MM.1S (cell line): ENCODE data around the gene EPN1.

Experiments used
- DNase-seq: peaks from one replicate; pipeline ENCODE4 v3.0.0-alpha.2; 2015
- H2AFZ ChIP-seq: fragments of 300-600 bp; sonication (generic); 2 replicates; pipeline ENCODE4 v1.6.0; 2016; ENCODE audit warnings: antibody characterized with exemption, low read length
- H3F3A ChIP-seq: fragments of 300-600 bp; sonication (generic); 2 replicates; pipeline ENCODE4 v1.6.1; 2016; ENCODE audit warnings: mild to moderate bottlenecking, antibody characterized with exemption, low read length, moderate library complexity, mixed read lengths; ENCODE audit not compliant: insufficient read depth
- H3K27ac ChIP-seq: fragments of 300-600 bp; sonication (generic); 2 replicates; pipeline ENCODE4 v1.5.1; 2016; ENCODE audit warnings: mild to moderate bottlenecking, low read length
- H3K27me3 ChIP-seq: fragments of 300-600 bp; sonication (generic); replicated peaks from 2 replicates; pipeline ENCODE4 v1.6.0; 2016; ENCODE audit warnings: low read length; ENCODE audit not compliant: insufficient read depth
- H3K36me3 ChIP-seq: fragments of 300-600 bp; sonication (generic); replicated peaks from 2 replicates; pipeline ENCODE4 v1.6.1; 2016; ENCODE audit warnings: mild to moderate bottlenecking, low read length, mixed read lengths; ENCODE audit not compliant: insufficient read depth
- H3K4me1 ChIP-seq: fragments of 300-600 bp; sonication (generic); 2 replicates; pipeline ENCODE4 v1.6.1; 2016; ENCODE audit warnings: low read length, mixed read lengths
- H3K4me2 ChIP-seq: fragments of 300-600 bp; sonication (generic); 2 replicates; pipeline ENCODE4 v1.6.0; 2016; ENCODE audit warnings: low read depth, low read length
- H3K4me3 ChIP-seq: fragments of 300-600 bp; sonication (generic); 2 replicates; pipeline ENCODE4 v1.5.1; 2016; ENCODE audit warnings: low read length, mixed read lengths
- H3K79me2 ChIP-seq: fragments of 300-600 bp; sonication (generic); 2 replicates; pipeline ENCODE4 v1.6.1; 2016; ENCODE audit warnings: mixed run types, low read length, mixed read lengths
- H3K9ac ChIP-seq: fragments of 300-600 bp; sonication (generic); 2 replicates; pipeline ENCODE4 v1.6.1; 2016; ENCODE audit warnings: low read length, mixed read lengths
- H3K9me2 ChIP-seq: fragments of 300-600 bp; sonication (generic); replicated peaks from 2 replicates; pipeline ENCODE4 v1.6.1; 2016; ENCODE audit warnings: mild to moderate bottlenecking, low read length, mixed read lengths; ENCODE audit not compliant: insufficient read depth
- H3K9me3 ChIP-seq: fragments of 300-600 bp; sonication (generic); replicated peaks from 2 replicates; pipeline ENCODE4 v1.6.1; 2016; ENCODE audit warnings: mild to moderate bottlenecking, low read length, mixed read lengths; ENCODE audit not compliant: insufficient read depth
- H4K20me1 ChIP-seq: fragments of 300-600 bp; sonication (generic); 2 replicates; pipeline ENCODE4 v1.6.1; 2016; ENCODE audit warnings: mild to moderate bottlenecking, low read length, moderate library complexity, mixed read lengths; ENCODE audit not compliant: insufficient read depth
- CTCF ChIP-seq: fragments of 300-600 bp; sonication (generic); IDR thresholded peaks from 2 replicates; pipeline ENCODE4 v1.5.1; 2016; ENCODE audit warnings: antibody characterized with exemption, low read length, mixed read lengths
- EZH2 ChIP-seq: fragments of 300-600 bp; sonication (generic); optimal IDR thresholded peaks from 2 replicates; pipeline ENCODE3; 2017; ENCODE audit warnings: low read depth, mild to moderate bottlenecking, antibody characterized with exemption, low read length, mixed read lengths
- EZH2phosphoT487 ChIP-seq: fragments of 300-600 bp; sonication (generic); IDR thresholded peaks from 2 replicates; pipeline ENCODE4 v1.6.1; 2018; ENCODE audit warnings: antibody characterized with exemption, low read length

Gene EPN1

GRCh38 chr19:55697698-55698097 lies 22.7 kb downstream of the EPN1 start:
- H2AFZ ChIP-seq = no peak overlapping the region
- H3K9me3 ChIP-seq = no peaks in the 10 kb centered on the region
- no peak overlapping the region for H3K4me2 ChIP-seq
- DNase-seq = no peak
- H3K9me2 ChIP-seq = no peaks in the 10 kb centered on the region
- H3K27me3 ChIP-seq = no peaks in the 10 kb centered on the region
- H3K4me1 ChIP-seq = no peaks in the 10 kb centered on the region
- 0 out of 2 replicates have a peak, but pooled peaks cover 2% of the 10 kb centered on the region for H3K36me3 ChIP-seq
- no peak for TF ChIP-seq EZH2
- no peak for TF ChIP-seq EZH2phosphoT487
- no peak for TF ChIP-seq CTCF
- no peaks in the 10 kb centered on the region for H4K20me1 ChIP-seq
- no peak overlapping the region for H3K27ac ChIP-seq
- H3K9ac ChIP-seq = no peak overlapping the region
- H3K79me2 ChIP-seq = no peaks in the 10 kb centered on the region
- no peaks in the 10 kb centered on the region for H3F3A ChIP-seq
- H3K4me3 ChIP-seq = no peak overlapping the region

GRCh38 chr19:55698256-55698655 lies 23.2 kb downstream of the EPN1 start:
- Histone ChIP-seq H3K79me2 (no peaks in the 10 kb centered on the region), H3K4me1 (no peaks in the 10 kb centered on the region), H3F3A (no peaks in the 10 kb centered on the region), H4K20me1 (no peaks in the 10 kb centered on the region), H3K9me2 (no peaks in the 10 kb centered on the region), H3K4me3 (no peak overlapping the region), H3K4me2 (no peak overlapping the region), H3K27ac (no peak overlapping the region), H3K9me3 (no peaks in the 10 kb centered on the region), H3K9ac (no peak overlapping the region), H2AFZ (no peak overlapping the region), H3K27me3 (no peaks in the 10 kb centered on the region), H3K36me3 (0 out of 2 replicates have a peak, but pooled peaks cover 2% of the 10 kb centered on the region)
- no peak for DNase-seq
- TF ChIP-seq EZH2 (no peak), CTCF (no peak), EZH2phosphoT487 (no peak)

GRCh38 chr19:55699221-55699620 lies 24.2 kb downstream of the EPN1 start:
- H3K79me2 ChIP-seq = no peaks in the 10 kb centered on the region
- H3K4me1 ChIP-seq = no peaks in the 10 kb centered on the region
- no peak overlapping the region for H3K27ac ChIP-seq
- H3F3A ChIP-seq = no peaks in the 10 kb centered on the region
- H3K27me3 ChIP-seq = no peaks in the 10 kb centered on the region
- no peaks in the 10 kb centered on the region for H3K9me2 ChIP-seq
- H3K4me2 ChIP-seq = no peak overlapping the region
- H3K4me3 ChIP-seq = no peak overlapping the region
- H4K20me1 ChIP-seq = no peaks in the 10 kb centered on the region
- H3K36me3 ChIP-seq = 0 out of 2 replicates have a peak, but pooled peaks cover 2% of the 10 kb centered on the region
- TF ChIP-seq CTCF (no peak), EZH2phosphoT487 (no peak), EZH2 (no peak)
- H2AFZ ChIP-seq = no peak overlapping the region
- H3K9ac ChIP-seq = no peak overlapping the region
- no peaks in the 10 kb centered on the region for H3K9me3 ChIP-seq
- DNase-seq = no peak
